ENCODE data around the gene PSD. TPM values are rescaled to one million over a fixed set of nuclear protein-coding genes. Genes with fewer than 3 reads are reported as not detected.
A peak's percentile ranks its signal among the peaks of the same experiment; 100 is the strongest.

PSD gene
- total RNA-seq, 1 experiment from 2014 or later: 3.4 TPM

- Histone ChIP-seq H3K23me2 (ENCODE audit: insufficient read length, low read depth, low read length, poor library complexity, severe bottlenecking) (peaks cover 11% of the 10 kb centered on the region), H3K27ac (ENCODE audit: insufficient read length, low read depth, low read length) (no peak overlapping the region), H2AK5ac (ENCODE audit: insufficient read length, low read length) (no peak overlapping the region), H3K9me3 (ENCODE audit: control insufficient read depth, low read depth, low read length) (no peaks in the 10 kb centered on the region), H3K4me1 (ENCODE audit: insufficient read depth, low read length) (peaks cover 7% of the 10 kb centered on the region; the same call in 1 of the 2 replicates), H3T11ph (ENCODE audit: low read length) (no peak overlapping the region), H3K14ac (ENCODE audit: insufficient read depth, low read length) (no peak overlapping the region), H2AFZ (ENCODE audit: low read length) (no peak overlapping the region), H3K4ac (ENCODE audit: low read depth, low read length) (no peak overlapping the region), H3K9ac (ENCODE audit: extremely low read depth, insufficient read length, low read length) (no peak overlapping the region), H2BK12ac (ENCODE audit: insufficient read length, low read depth, low read length) (no peak overlapping the region), H3K27me3 (ENCODE audit: insufficient read depth, low read length) (0 out of 2 replicates have a peak, but pooled peaks cover 2% of the 10 kb centered on the region), H4K5ac (ENCODE audit: insufficient read length, low read depth, low read length) (no peak overlapping the region), H3K79me2 (ENCODE audit: insufficient read depth, low read length) (peaks cover 3% of the 10 kb centered on the region; the same call in 1 of the 2 replicates), H2BK20ac (ENCODE audit: low read depth, low read length, poor library complexity, severe bottlenecking) (no peak overlapping the region), H2BK5ac (ENCODE audit: insufficient read length, low read length) (no peak overlapping the region), H3K18ac (ENCODE audit: insufficient read length, low read depth, low read length) (no peak overlapping the region), H2BK120ac (ENCODE audit: low read depth, low read length, poor library complexity, severe bottlenecking) (no peak overlapping the region), H4K91ac (ENCODE audit: insufficient read length, low read depth, low read length) (no peak overlapping the region), H4K8ac (replicated peaks; ENCODE audit: insufficient read length, low read depth, low read length) (no peak overlapping the region), H3K4me2 (ENCODE audit: insufficient read depth, insufficient read length, low read length) (no peak overlapping the region), H3K23ac (ENCODE audit: insufficient read length, low read depth, low read length) (no peak overlapping the region), H2BK15ac (ENCODE audit: low read depth, low read length) (no peak overlapping the region), H4K20me1 (ENCODE audit: control insufficient read depth, insufficient read depth, insufficient read length) (no peaks in the 10 kb centered on the region), H3K79me1 (ENCODE audit: insufficient read depth, low read depth, low read length, poor library complexity, severe bottlenecking) (peaks cover 3% of the 10 kb centered on the region), H3K56ac (ENCODE audit: insufficient read length, low read depth, low read length) (no peak overlapping the region)
- WGBS (ENCODE audit: extremely low coverage, insufficient read length, low lambda C conversion rate): no CpG with 5 or more reads among the region's 5 CpGs
- H3K9me3 Mint-ChIP-seq: no peaks in the 10 kb centered on the region; a peak in 2 of 5 replicates
- no peak for DNase-seq
- peak overlapping the region; percentile 83 to 98 (median 95); a peak in 2 of 7 replicates for H3K27ac Mint-ChIP-seq
- TF ChIP-seq CTCF (conservative IDR thresholded peaks at IDR 0.05): no peak
- no peaks in the 10 kb centered on the region; the same call in 1 of the 2 replicates for H3K27me3 Mint-ChIP-seq (ENCODE audit: low read depth)
- H3K4me1 Mint-ChIP-seq: peaks cover 47 to 60% of the 10 kb centered on the region in 2 experiments
- peaks cover 6 to 22% (median 7%) of the 10 kb centered on the region in 3 experiments for H3K36me3 Mint-ChIP-seq (ENCODE audit: insufficient read depth in 1 of 3, low read depth in 3 of 3)
- H3K4me3 Mint-ChIP-seq: no peak overlapping the region
Measured at GRCh38 chr10:102453502-102453901, 34.9 kb upstream of the PSD start.

Data from H9 (cell line).